Peyer's patch (tissue), 4 donors: ENCODE measurements around the gene NUCKS1.

Experiments used
- CTCF ChIP-seq, 6 experiments: fragments of 450-650 bp in 4 of 6; fragments of 200-600 bp in 2 of 6; sonication (generic) in 1 of 6; IDR thresholded peaks; one replicate each; pipeline ENCODE4 v1.5.1; 2017 to 2019; ENCODE audit warnings: antibody characterized with exemption in 6 of 6, mild to moderate bottlenecking in 3 of 6, moderate library complexity in 1 of 6
- POLR2A ChIP-seq, 2 donors: fragments of 450-650 bp; IDR thresholded peaks; one replicate each; pipeline ENCODE4 v1.5.1; 2017; ENCODE audit warnings: antibody characterized with exemption in 2 of 2, mild to moderate bottlenecking in 2 of 2, moderate library complexity in 2 of 2

GRCh38 chr1:205794011-205794730 lies 44.2 kb upstream of the NUCKS1 start:
- TF ChIP-seq CTCF (IDR thresholded peaks at IDR 0.05) = no peak
- no peak for TF ChIP-seq POLR2A (IDR thresholded peaks at IDR 0.05)
